HG03159 (cell line): ENCODE measurements around the gene NAGS.
"Not testable (repeated sequence)": the region's sequence is repeated elsewhere in the genome, so short reads cannot be mapped to it uniquely, and the experiment has no call there.

Experiments used
- ATAC-seq: cut with Tn5 transposase; IDR thresholded peaks from one replicate; pipeline ENCODE4 v1.9.1; 2021; ENCODE audit warnings: mild to moderate bottlenecking, moderate library complexity; ENCODE audit not compliant: unreplicated experiment

NAGS gene

GRCh38 chr17:43983515-43984411 lies 20.7 kb upstream of the NAGS start:
- no peak for ATAC-seq

- no peak for ATAC-seq
Measured at GRCh38 chr17:43984521-43984920, 19.9 kb upstream of the NAGS start.

GRCh38 chr17:43986225-43986981 lies 18.0 kb upstream of the NAGS start:
- ATAC-seq = no peak

GRCh38 chr17:43987131-43988021 lies 17.0 kb upstream of the NAGS start:
- ATAC-seq = no peak

GRCh38 chr17:43988301-43988700 lies 16.1 kb upstream of the NAGS start:
- ATAC-seq = no peak

GRCh38 chr17:43992641-43993040 lies 11.8 kb upstream of the NAGS start:
- no peak for ATAC-seq

GRCh38 chr17:43994272-43995149 lies 9.9 kb upstream of the NAGS start:
- ATAC-seq = no peak

- no peak for ATAC-seq
Measured at GRCh38 chr17:43995150-43995471, 9.3 kb upstream of the NAGS start.

- ATAC-seq = not testable (repeated sequence)
Measured at GRCh38 chr17:43997180-43997579, 7.2 kb upstream of the NAGS start.

GRCh38 chr17:43998552-43998951 lies 5.9 kb upstream of the NAGS start:
- no peak for ATAC-seq

- no peak for ATAC-seq
Measured at GRCh38 chr17:43999024-43999423, 5.4 kb upstream of the NAGS start.

GRCh38 chr17:44000141-44000860 lies 4.1 kb upstream of the NAGS start:
- ATAC-seq = no peak

GRCh38 chr17:44000871-44001460 lies 3.5 kb upstream of the NAGS start:
- ATAC-seq = no peak

- no peak for ATAC-seq
Measured at GRCh38 chr17:44001461-44001920, 2.9 kb upstream of the NAGS start.

GRCh38 chr17:44002141-44002848 lies 2.1 kb upstream of the NAGS start:
- no peak for ATAC-seq

- ATAC-seq = no peak
Measured at GRCh38 chr17:44004761-44005526, 522 bp downstream of the NAGS start.

- no peak for ATAC-seq
Measured at GRCh38 chr17:44005527-44006271, 1.3 kb downstream of the NAGS start.
